ENCODE measurements around the gene FPR2.
"Not testable (repeated sequence)": the region's sequence is repeated elsewhere in the genome, so short reads cannot be mapped to it uniquely, and the experiment has no call there.

Gene FPR2

DNA sequence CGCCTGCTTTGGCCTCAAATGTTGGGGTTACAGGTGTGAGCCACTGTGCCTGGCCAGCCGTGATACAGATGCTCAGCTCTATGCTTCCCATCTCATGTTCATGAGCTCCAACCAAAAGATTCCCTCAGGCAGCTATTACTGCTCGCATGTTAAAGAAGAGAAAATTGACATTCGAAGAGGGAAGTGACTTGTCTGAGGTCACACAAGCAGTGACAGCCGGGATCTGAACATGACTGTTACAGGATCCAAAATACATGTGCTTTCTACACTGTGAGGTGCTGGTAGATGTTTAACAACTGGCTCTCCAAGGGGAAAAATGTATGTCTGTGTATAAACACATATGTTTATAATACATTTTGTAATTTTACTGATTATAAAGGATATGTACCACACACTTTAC is 20.6 kb upstream of the FPR2 start:
- FAIRE-seq, result no peak

GRCh38 chr19:51742789-51743188 is 18.2 kb upstream of the FPR2 start:
- FAIRE-seq, result no peak

GRCh38 chr19:51743405-51743804 is 17.6 kb upstream of the FPR2 start:
- no peak for FAIRE-seq

DNA sequence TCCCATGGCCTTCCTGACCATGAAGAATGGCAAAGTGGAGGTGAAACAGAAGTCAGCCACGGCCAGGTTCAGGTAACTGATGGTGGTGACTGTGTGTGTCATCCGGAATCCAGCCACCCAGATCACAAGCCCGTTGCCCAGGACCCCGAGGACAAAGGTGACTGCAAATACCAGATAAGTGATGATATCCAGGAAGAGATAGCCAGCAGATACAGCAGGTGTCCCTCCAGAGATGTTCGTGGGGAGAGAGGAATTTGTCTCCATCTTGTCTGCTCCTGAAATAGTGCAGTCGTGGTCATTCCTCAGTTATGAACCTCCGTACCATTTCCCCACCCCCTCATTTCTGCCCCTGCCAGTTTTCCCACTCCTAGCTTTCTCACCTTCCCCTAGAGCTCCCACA is 14.2 kb upstream of the FPR2 start:
- FAIRE-seq, result no peak

DNA sequence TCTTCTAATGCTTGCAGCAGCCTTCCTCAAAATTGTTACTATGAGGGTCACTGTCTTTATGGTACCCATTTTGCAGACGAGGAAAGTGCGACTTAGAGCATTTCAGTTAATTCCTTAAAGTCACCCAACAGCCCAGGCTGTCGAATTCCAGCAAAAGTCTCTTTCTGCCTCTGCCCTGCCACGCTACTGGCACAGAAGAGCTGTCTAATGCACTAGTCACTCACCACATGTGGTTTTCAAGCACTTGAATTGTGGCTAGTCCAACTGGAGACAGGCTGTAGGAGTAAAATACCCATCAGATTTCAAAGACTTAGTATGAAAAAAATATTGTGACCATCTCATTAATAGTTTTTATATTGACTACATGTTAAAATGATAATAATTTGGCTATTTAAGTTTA is 11.0 kb upstream of the FPR2 start:
- no peak for FAIRE-seq

- FAIRE-seq, result no peak
Observed at GRCh38 chr19:51750400-51751094, 10.4 kb upstream of the FPR2 start.

- no peak for FAIRE-seq
Observed at GRCh38 chr19:51751655-51752054, 9.3 kb upstream of the FPR2 start, which contains the start of gene FPR1. Gene FPR1, minus strand, starts transcription at chr19:51751878. Its CDS starts 4,884 bp downstream, at chr19:51746994.

GRCh38 chr19:51754109-51754508 is 6.9 kb upstream of the FPR2 start:
- no peak for FAIRE-seq

GRCh38 chr19:51754770-51755169 is 6.2 kb upstream of the FPR2 start:
- FAIRE-seq, result no peak

- FAIRE-seq, result no peak
Observed at GRCh38 chr19:51755571-51755970, 5.4 kb upstream of the FPR2 start.

GRCh38 chr19:51761696-51762095 is 716 bp downstream of the FPR2 start:
- FAIRE-seq, result no peak

DNA sequence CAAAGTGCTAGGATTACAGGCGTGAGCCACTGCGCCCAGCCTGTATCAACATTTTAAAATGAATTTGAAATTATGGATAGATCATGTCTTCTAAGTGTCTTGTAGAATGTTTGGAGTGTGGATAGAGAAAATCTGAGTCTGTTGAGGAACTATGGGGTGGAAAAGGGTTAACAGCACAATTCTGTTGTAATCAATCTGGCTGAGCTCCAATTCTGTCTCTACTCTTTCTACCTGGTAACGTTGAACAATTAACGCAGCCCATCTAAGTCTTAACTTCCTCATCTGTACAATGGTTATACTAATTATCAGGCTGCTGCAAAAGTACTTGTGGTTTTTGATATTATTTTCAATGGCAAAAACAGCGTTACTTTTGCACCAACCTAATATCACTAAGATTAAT is 4.1 kb downstream of the FPR2 start:
- no peak for FAIRE-seq

DNA sequence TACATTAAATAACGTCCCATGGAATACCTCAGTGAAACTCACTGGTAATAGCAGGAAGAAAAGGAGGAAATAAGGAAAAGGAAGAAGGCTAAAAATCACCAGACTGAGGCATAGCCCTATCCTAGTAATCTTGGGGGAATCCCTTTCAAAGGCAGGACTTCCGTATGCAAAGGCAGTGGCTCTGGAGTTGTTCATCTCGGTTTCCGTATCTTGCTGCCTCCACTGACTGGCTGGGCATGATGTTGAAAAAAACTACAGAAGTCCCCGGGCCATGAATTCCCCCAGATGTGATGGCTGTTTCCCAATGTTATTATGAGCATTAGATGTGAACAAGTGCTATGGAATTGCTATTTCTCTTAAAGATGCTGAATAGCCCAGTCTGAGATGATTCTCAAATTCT is 5.5 kb downstream of the FPR2 start:
- FAIRE-seq, result no peak

DNA sequence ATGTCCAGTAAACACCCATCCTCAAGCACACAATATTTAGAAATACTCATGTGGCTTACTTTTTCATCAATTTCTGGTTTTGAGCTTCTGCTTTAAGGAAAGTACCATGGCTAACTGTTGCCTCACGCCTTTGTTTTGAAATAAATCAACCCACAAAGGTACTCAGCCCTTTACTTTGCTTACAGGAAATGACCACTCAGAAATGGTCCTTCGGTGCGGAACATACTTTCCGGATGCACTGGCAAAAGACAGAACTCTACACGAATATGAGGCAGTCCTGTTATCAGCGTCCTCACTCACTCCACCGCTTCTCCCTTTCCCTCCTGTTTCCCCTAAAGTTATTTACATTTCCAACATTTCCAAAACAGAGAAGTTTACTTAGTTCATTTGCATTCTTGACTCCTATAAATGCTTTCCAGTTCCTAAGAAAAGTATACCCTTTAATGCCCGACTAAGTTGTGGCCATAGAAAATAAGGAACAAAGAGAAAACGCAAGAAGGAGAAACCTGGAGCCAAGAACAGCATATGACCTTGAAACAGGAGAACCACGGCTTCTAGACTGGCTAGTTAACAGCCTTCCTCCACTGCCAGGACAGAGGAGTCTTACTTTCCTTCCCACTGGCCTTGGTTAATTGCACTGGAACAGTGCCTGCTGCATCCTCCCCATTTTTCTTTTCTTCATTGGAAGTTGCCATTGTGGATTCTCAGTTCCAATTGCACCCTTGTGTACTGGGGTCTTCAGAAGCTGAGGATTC is 10.6 kb downstream of the FPR2 start:
- FAIRE-seq, result no peak

DNA sequence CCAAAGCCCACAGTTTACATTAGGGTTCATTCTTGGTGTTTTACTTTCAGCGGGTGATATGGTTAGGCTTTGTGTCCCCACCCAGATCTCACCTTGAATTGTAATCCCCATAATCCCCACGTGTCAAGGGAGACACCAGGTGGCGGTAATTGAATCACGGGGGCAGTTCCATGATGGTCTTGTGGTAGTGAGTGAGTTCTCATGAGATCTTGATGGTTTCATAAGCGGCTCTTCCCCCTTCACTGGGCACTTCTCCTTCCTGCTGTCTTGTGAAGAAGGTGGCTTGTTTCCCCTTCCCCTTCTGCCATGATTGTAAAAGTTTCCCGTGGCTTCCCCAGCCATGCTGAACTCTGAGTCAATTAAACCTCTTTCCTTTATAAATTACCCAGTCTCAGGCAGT is 12.0 kb downstream of the FPR2 start:
- FAIRE-seq, result no peak

DNA sequence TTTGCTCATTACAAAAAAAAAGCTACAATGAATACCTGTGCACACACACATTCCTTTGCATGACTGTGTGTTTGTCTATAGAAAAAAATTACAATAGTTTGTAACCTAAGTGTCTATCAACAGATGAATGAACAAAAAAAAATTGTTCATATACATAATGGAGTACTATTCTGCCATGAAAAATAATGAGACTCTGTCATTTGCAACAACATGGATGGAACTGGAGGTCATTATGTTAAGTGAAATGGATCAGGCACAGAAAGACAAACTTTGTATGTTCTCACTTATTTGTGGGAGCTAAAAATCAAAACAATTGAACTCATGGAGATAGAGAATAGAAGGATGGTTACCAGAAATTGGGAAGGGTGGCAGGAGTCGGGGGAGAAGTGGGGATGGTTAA is 15.6 kb downstream of the FPR2 start:
- not testable (repeated sequence) for FAIRE-seq

DNA sequence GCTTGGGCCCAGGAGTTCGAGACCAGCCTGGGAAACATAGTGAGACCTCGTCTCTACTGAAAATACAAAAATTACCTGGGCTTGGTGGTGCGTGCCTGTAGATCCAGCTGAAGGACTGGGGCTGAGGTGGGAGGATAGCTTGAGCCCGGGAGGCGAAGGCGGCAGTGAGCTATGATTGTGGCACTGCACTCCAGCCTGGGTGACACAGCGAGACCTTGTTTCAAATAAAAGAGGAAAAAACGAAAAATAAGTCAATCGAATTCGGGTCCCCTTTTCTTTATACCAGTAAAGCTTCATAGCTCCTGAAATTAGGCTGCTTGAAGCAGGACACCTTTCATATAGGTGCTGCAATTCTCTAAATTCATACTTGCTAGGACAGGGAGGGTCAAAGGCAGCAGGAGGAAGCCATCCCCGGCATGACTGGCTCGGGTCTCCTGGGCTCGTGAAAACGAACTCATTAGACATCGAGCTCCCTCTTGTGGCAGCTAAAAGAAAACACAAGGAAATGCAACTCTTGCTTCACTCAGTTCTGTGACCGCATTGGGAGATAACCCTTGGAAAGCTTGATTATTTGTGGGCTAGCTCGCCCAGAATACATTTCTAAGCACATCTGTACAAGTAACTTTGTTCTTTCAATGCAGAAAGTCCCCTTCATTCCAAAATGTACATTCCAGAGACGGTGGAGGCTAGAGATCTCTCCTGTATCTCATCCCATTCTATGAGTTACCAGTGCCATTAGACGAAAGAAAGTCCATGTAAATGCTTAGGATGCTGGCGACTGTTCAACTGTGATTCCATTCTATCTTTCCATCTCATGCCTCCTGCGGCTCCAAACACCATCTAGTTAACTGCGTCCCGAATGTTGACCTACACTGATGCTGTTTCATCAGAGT is 16.8 kb downstream of the FPR2 start:
- peak; percentile 79 for FAIRE-seq

GRCh38 chr19:51779181-51779580 is 18.2 kb downstream of the FPR2 start:
- no peak for FAIRE-seq

- no peak for FAIRE-seq
Observed at GRCh38 chr19:51779703-51780102, 18.7 kb downstream of the FPR2 start.

- FAIRE-seq, result no peak
Observed at GRCh38 chr19:51780270-51780669, 19.3 kb downstream of the FPR2 start.

DNA sequence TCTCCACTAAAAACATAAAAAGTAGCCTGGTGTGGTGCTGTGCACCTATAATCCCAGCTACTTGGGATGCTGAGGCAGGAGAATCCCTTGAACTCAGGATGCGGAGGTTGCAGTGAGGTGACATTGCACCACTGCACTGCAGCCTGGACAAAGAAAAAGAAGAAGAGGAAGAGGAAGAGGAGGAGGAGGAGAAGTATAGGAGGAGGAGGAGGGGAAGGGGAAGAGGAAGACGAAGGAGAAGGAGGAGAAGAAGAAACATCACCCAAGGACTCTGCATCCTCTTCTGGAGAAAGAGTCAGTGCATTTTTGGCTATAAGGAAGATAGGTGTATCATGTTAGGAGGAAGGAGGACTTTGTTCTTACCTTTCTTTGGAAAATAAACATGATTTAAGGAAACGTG is 21.0 kb downstream of the FPR2 start:
- no peak for FAIRE-seq

DNA sequence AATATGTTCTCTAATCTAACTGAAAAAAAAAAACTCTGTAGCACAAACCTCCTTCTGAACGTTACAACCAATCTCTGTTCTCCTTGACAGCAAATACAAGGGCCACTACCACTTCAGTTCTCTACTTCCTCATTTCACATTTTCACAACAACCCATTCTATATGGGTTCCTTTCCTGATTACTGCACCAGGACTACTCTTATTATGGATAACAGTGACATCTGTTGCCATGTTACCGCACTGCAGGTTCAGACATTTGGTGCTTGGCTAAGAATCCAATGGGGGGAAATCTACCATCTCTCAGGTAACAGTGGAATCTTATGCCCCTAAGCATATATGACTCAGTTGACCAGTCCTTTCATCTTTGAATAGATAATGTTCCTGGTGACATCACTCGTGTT is 22.4 kb downstream of the FPR2 start:
- no peak for FAIRE-seq

GRCh38 chr19:51784109-51784785 is 23.3 kb downstream of the FPR2 start:
- FAIRE-seq, result no peak

Measured in G401.6 (cell line).